ENCODE data around the gene CIART. TPM values are rescaled to one million over a fixed set of nuclear protein-coding genes. Genes with fewer than 3 reads are reported as not detected.
A peak's percentile ranks its signal among the peaks of the same experiment; 100 is the strongest.
"Not testable (repeated sequence)": the region's sequence is repeated elsewhere in the genome, so short reads cannot be mapped to it uniquely, and the experiment has no call there.

Gene CIART, protein sequence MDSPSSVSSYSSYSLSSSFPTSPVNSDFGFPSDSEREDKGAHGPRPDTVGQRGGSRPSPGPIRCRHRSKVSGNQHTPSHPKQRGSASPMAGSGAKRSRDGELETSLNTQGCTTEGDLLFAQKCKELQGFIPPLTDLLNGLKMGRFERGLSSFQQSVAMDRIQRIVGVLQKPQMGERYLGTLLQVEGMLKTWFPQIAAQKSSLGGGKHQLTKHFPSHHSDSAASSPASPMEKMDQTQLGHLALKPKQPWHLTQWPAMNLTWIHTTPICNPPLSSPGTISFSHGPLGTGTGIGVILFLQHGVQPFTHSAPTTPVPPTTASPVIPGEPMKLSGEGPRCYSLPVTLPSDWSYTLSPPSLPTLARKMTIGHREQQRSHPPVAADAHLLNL
- total RNA-seq = 1 to 10 TPM in 1 of 2 donors, under 1 TPM in 1; 0.66 to 1.3 TPM

- Histone ChIP-seq H3K36me3 (replicated peaks in 1 of 2; ENCODE audit: insufficient read depth in 1 of 2, low read depth in 2 of 2) (no peaks in the 10 kb centered on the region), H3K4me1 (peaks cover 31% of the 10 kb centered on the region), H3K4me3 (peak within 1 kb of the TSS; percentile 15 to 32), H3K9me3 (no peaks in the 10 kb centered on the region), H3K27ac (peak within 1 kb of the TSS; percentile 86 to 91 (median 88)), H3K27me3 (no peaks in the 10 kb centered on the region)
- intact Hi-C loops (cut with DNase I) = no loop called here
- ATAC-seq (peak; percentile 95), DNase-seq (peak; percentile 90 to 98 (median 96))
- 0 to 1% methylated on average over 35 to 46 of the region's 46 CpGs for WGBS, 2 donors
- TF ChIP-seq POLR2A (IDR thresholded peaks at IDR 0.05) = peak; percentile 20 to 73 (median 62)
- TF ChIP-seq, protein P1, sequence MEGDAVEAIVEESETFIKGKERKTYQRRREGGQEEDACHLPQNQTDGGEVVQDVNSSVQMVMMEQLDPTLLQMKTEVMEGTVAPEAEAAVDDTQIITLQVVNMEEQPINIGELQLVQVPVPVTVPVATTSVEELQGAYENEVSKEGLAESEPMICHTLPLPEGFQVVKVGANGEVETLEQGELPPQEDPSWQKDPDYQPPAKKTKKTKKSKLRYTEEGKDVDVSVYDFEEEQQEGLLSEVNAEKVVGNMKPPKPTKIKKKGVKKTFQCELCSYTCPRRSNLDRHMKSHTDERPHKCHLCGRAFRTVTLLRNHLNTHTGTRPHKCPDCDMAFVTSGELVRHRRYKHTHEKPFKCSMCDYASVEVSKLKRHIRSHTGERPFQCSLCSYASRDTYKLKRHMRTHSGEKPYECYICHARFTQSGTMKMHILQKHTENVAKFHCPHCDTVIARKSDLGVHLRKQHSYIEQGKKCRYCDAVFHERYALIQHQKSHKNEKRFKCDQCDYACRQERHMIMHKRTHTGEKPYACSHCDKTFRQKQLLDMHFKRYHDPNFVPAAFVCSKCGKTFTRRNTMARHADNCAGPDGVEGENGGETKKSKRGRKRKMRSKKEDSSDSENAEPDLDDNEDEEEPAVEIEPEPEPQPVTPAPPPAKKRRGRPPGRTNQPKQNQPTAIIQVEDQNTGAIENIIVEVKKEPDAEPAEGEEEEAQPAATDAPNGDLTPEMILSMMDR (IDR thresholded peaks at IDR 0.05) = peak in 1 of 7 experiments; percentile 7
Measured at GRCh38 chr1:150281758-150282557, at the start of gene CIART. Gene CIART (plus strand): TSS chr1:150282554. CDS start chr1:150283268, 714 bp downstream.

- H3K36me3 ChIP-seq (replicated peaks in 1 of 2; ENCODE audit: insufficient read depth in 1 of 2, low read depth in 2 of 2); intact Hi-C loops (cut with DNase I); ATAC-seq; H3K27me3 ChIP-seq; DNase-seq; H3K4me3 ChIP-seq; H3K9me3 ChIP-seq: not testable (repeated sequence)
- H3K27ac ChIP-seq = peak overlapping the region in 3 of 4 donors; percentile 80 to 94 (median 87)
- peaks cover 25% of the 10 kb centered on the region for H3K4me1 ChIP-seq
- 90 to 93% methylated on average over 10 of the region's 10 CpGs for whole genome bisulfite sequencing, 2 donors
Measured at GRCh38 chr1:150232921-150233320, 49.4 kb upstream of the CIART start.

DNA sequence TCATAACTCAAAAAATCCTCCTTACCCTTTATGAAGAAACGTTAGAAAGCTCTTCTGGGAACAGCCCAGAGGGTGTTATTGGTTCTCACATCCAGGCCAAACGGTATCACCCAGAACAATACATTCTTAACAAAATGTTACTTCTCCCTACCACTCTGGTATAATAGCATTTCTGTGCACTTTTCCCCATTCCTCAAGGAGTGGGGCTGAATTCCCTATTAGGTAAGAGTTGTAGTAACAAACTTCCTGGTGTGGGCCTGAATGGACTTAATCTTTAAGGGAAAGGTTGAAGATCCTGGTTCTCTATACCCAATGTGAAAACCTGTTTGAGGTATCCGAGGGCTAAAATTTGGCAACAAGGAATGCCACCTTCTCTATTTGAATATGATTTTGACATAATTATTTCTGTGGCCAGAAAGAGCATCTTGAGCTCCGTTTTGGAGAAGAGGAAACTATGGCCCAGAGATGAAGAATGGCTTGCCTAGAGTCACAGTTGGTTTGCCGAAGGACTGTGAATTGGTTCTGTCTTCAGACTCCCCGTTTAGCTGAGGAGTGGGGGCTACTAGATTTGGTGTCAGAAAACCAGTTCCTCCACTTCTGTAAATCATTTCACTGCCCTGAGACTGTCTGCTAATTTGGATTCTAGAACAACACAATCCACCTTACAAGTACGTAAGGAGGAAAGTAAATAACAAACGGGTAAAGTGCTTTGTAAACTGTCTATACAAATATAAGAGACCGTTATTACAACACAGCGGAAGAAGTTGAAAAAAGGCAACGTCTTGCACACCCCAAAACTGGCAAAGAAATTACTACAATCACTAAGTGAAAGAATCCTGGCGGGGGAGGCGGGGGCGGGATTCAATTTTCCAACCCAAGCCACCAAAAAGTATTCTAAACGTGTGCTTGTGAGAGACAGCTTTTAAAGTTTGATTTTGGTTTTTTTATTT is 48.7 kb upstream of the CIART start:
- Histone ChIP-seq H3K4me3 (no peak overlapping the region), H3K27me3 (no peaks in the 10 kb centered on the region), H3K4me1 (peaks cover 25% of the 10 kb centered on the region), H3K9me3 (no peaks in the 10 kb centered on the region), H3K36me3 (replicated peaks in 1 of 2; ENCODE audit: insufficient read depth in 1 of 2, low read depth in 2 of 2) (no peaks in the 10 kb centered on the region), H3K27ac (peak overlapping the region; percentile 30 to 94 (median 84))
- peak; percentile 3 for ATAC-seq
- DNase-seq = peak in 3 of 4 donors; percentile 23 to 28 (median 28)
- WGBS, 2 donors = 7 to 9% methylated on average over 15 of the region's 15 CpGs
- no peak for TF ChIP-seq POLR2A (IDR thresholded peaks at IDR 0.05)
- TF ChIP-seq, protein P1 (IDR thresholded peaks at IDR 0.05) = no peak
- intact Hi-C loops (cut with DNase I) = no loop called here

DNA sequence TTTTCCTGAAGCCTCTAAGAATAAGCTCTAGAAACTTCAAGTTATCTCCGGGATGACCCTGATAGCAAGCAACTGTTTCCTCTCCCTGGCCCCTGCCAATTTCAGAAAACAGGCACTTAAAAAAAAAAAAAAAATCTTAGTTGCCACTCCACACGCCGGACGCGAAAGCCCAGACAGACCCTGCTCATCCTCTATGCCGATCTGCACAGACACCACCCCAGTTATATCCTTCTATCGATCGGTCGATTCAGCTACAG is 48.1 kb upstream of the CIART start:
- H3K27ac ChIP-seq = peak overlapping the region; percentile 71 to 94 (median 84)
- 0% methylated on average over 9 of the region's 9 CpGs for WGBS, 2 donors
- ATAC-seq = no peak

GRCh38 chr1:150234566-150235293 is 47.6 kb upstream of the CIART start:
- Histone ChIP-seq H3K36me3 (replicated peaks in 1 of 2; ENCODE audit: insufficient read depth in 1 of 2, low read depth in 2 of 2) (no peaks in the 10 kb centered on the region), H3K9me3 (no peaks in the 10 kb centered on the region), H3K4me1 (peaks cover 25% of the 10 kb centered on the region), H3K4me3 (peak overlapping the region; percentile 71 to 77), H3K27ac (peak overlapping the region; percentile 71 to 94 (median 84)), H3K27me3 (no peaks in the 10 kb centered on the region)
- WGBS, 2 donors = 0 to 1% methylated on average over 10 to 75 of the region's 78 CpGs
- TF ChIP-seq POLR2A (IDR thresholded peaks at IDR 0.05) = peak; percentile 36 to 82 (median 82)
- TF ChIP-seq, protein P1 (IDR thresholded peaks at IDR 0.05) = no peak
- DNase-seq = peak; percentile 74 to 82 (median 78)
- intact Hi-C loops (cut with DNase I) = no loop called here
- ATAC-seq = peak; percentile 41

More for the DNA sequence above, 48.1 kb upstream of the CIART start:
- H3K36me3 ChIP-seq (replicated peaks in 1 of 2; ENCODE audit: insufficient read depth in 1 of 2, low read depth in 2 of 2) = no peaks in the 10 kb centered on the region
- no peak for DNase-seq
- TF ChIP-seq POLR2A (IDR thresholded peaks at IDR 0.05) = no peak
- peaks cover 25% of the 10 kb centered on the region for H3K4me1 ChIP-seq
- no peaks in the 10 kb centered on the region for H3K9me3 ChIP-seq
- intact Hi-C loops (cut with DNase I) = no loop called here
- H3K27me3 ChIP-seq = no peaks in the 10 kb centered on the region
- peak overlapping the region; percentile 71 to 77 for H3K4me3 ChIP-seq
